ENCODE results near the gene CDC25C. TPM values are rescaled to one million over a fixed set of nuclear protein-coding genes. Genes with fewer than 3 reads are reported as not detected.

CDC25C gene
- total and polyA plus RNA-seq, 9 of the 15 experiments (the other 6 are each of a cell fraction or from before 2014, with no cell fraction given): 19.1 to 63.7 (median 31.9) TPM

DNA sequence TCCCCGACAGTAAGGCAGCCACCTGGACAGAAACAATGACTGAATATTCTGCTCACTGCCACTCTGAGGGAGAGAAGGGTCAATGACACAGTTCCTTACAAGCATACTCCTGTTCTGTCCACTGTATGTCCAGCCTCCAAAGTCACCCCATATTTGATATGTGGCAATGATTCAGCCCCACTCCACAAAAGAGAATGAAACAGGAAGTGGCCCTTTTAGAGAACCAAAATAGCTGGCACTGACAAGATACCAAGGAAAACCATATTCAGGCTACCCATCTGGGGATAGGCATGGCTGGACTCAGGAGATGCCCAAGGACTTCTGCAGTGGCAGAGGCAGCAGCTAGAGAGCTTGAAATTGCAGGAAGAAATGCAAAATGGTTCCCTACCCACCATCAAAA, 44.4 kb downstream of the CDC25C start:
- BruUV-seq (replicated peaks): no TSS peak
- Histone ChIP-seq H2AFZ (ENCODE audit: low read depth, low read length) (no peak overlapping the region), H3K4me1 (replicated peaks in 1 of 2; ENCODE audit: control insufficient read depth in 2 of 2, insufficient read depth in 2 of 2, low read length in 2 of 2) (no peaks in the 10 kb centered on the region), H3K9me3 (replicated peaks; ENCODE audit: control insufficient read depth, insufficient read depth, low read depth, low read length) (no peaks in the 10 kb centered on the region), H3K36me3 (ENCODE audit: control insufficient read depth, insufficient read depth, low read length) (peaks cover 36% of the 10 kb centered on the region; the same call in 2 of the 3 replicates), H3K4me3 (no peak overlapping the region), H3K9ac (ENCODE audit: insufficient read depth in 1 of 2, low read depth in 2 of 2, low read length in 2 of 2) (no peak overlapping the region), H3K27me3 (ENCODE audit: control insufficient read depth in 2 of 2, insufficient read depth in 2 of 2, low read length in 2 of 2) (no peaks in the 10 kb centered on the region), H3K27ac (ENCODE audit: extremely low read depth, low read depth, low read length) (no peak overlapping the region), H3K9me1 (ENCODE audit: control insufficient read depth, insufficient read depth, low read length) (no peaks in the 10 kb centered on the region), H3K4me2 (ENCODE audit: insufficient read depth, low read length) (no peak overlapping the region), H4K20me1 (replicated peaks; ENCODE audit: control insufficient read depth, insufficient read depth, low read length) (no peaks in the 10 kb centered on the region), H3K79me2 (ENCODE audit: control insufficient read depth, insufficient read depth, low read length) (no peaks in the 10 kb centered on the region)
- DNase-seq (ENCODE audit: extremely low read depth in 1 of 4, low spot score in 3 of 4) (no peak), FAIRE-seq (no peak), ATAC-seq (no peak)
- no peak for TF ChIP-seq PHF21A (IDR thresholded peaks at IDR 0.05; ENCODE audit: borderline replicate concordance, low read depth)
- peak; percentile 34; the same call in 1 of the 2 replicates for TF ChIP-seq SPI1 (IDR thresholded peaks at IDR 0.05; ENCODE audit: borderline replicate concordance, low read depth, low read length)
- intact Hi-C loops (cut with micrococcal nuclease): no loop called here
- in situ Hi-C loops (cut with MboI): no loop called here
- CTCF ChIA-PET (ENCODE audit: low intra/inter-chr PET ratio): no interaction called here
- POLR2A ChIA-PET: interaction anchor here (0.6 to 1.2 kb wide), 2 partner anchors 8 to 12 kb away, joined by 4 read pairs; no protein-coding TSS in a partner anchor
- WGBS (ENCODE audit: insufficient coverage, low coverage, missing lambda C conversion rate): 100% methylated on average over 1 of the region's 1 CpG

- no peaks in the 10 kb centered on the region for H3K27me3 ChIP-seq (ENCODE audit: control insufficient read depth in 2 of 2, insufficient read depth in 2 of 2, low read length in 2 of 2)
- no peaks in the 10 kb centered on the region for H3K9me3 ChIP-seq (replicated peaks; ENCODE audit: control insufficient read depth, insufficient read depth, low read depth, low read length)
- no TSS peak for BruUV-seq (replicated peaks)
- no peaks in the 10 kb centered on the region for H3K9me1 ChIP-seq (ENCODE audit: control insufficient read depth, insufficient read depth, low read length)
- WGBS (ENCODE audit: insufficient coverage, low coverage, missing lambda C conversion rate): 51% methylated on average over 6 of the region's 7 CpGs
- peak; percentile 81 for FAIRE-seq
- H2AFZ ChIP-seq (ENCODE audit: low read depth, low read length): no peak overlapping the region
- no peaks in the 10 kb centered on the region for H4K20me1 ChIP-seq (replicated peaks; ENCODE audit: control insufficient read depth, insufficient read depth, low read length)
- no peak overlapping the region for H3K4me2 ChIP-seq (ENCODE audit: insufficient read depth, low read length)
- no peaks in the 10 kb centered on the region for H3K79me2 ChIP-seq (ENCODE audit: control insufficient read depth, insufficient read depth, low read length)
- peak; percentile 94 for ATAC-seq
- H3K4me1 ChIP-seq (replicated peaks in 1 of 2; ENCODE audit: control insufficient read depth in 2 of 2, insufficient read depth in 2 of 2, low read length in 2 of 2): no peaks in the 10 kb centered on the region
- H3K9ac ChIP-seq (ENCODE audit: insufficient read depth in 1 of 2, low read depth in 2 of 2, low read length in 2 of 2): no peak overlapping the region
- no peak overlapping the region for H3K4me3 ChIP-seq
- CTCF ChIA-PET (ENCODE audit: low intra/inter-chr PET ratio): interaction anchor here (0.6 to 1.7 kb wide), 5 partner anchors 60 to 654 kb away, joined by 3 to 10 read pairs (median 4); partner anchors contain the start of gene KIF20A
- in situ Hi-C loops (cut with MboI) (loop anchor here (5.0 kb wide), 1 partner anchor 101 kb away; no protein-coding TSS in a partner anchor), intact Hi-C loops (cut with micrococcal nuclease) (loop anchor here (1.0 kb wide), 2 partner anchors 61 to 103 kb away; no protein-coding TSS in a partner anchor)
- H3K27ac ChIP-seq (ENCODE audit: extremely low read depth, low read depth, low read length): no peak overlapping the region
- H3K36me3 ChIP-seq (ENCODE audit: control insufficient read depth, insufficient read depth, low read length): peaks cover 31% of the 10 kb centered on the region; the same call in 2 of the 3 replicates
- POLR2A ChIA-PET: interaction anchor here (0.6 to 1.5 kb wide), 4 partner anchors 9 to 55 kb away, joined by 3 to 5 read pairs (median 4); partner anchors contain the start of gene FAM53C
- peak; percentile 41 to 58 (median 48) for DNase-seq (ENCODE audit: extremely low read depth in 1 of 4, low spot score in 3 of 4)
- no peak for TF ChIP-seq SMARCA4 (IDR thresholded peaks at IDR 0.05)
- TF ChIP-seq CC2D1A (IDR thresholded peaks at IDR 0.05): peak; percentile 33; the same call in 1 of the 2 replicates
- peak; percentile 92 for TF ChIP-seq PKNOX1 (IDR thresholded peaks at IDR 0.05)
- TF ChIP-seq JUNB (CRISPR knock-in tag; conservative IDR thresholded peaks at IDR 0.05): no peak
- peak; percentile 58 to 74 for TF ChIP-seq RAD21 (CRISPR knock-in tag; conservative IDR thresholded peaks at IDR 0.05 in 1 of 2, IDR thresholded peaks at IDR 0.05 in 1 of 2)
- TF ChIP-seq L3MBTL2 (IDR thresholded peaks at IDR 0.05): 0 out of 2 replicates have a peak, but pooled peaks have one; percentile 19
- TF ChIP-seq CBX2 (IDR thresholded peaks at IDR 0.05; ENCODE audit: insufficient read depth, low read length, poor library complexity, severe bottlenecking): no peak
- TF ChIP-seq, protein P1, sequence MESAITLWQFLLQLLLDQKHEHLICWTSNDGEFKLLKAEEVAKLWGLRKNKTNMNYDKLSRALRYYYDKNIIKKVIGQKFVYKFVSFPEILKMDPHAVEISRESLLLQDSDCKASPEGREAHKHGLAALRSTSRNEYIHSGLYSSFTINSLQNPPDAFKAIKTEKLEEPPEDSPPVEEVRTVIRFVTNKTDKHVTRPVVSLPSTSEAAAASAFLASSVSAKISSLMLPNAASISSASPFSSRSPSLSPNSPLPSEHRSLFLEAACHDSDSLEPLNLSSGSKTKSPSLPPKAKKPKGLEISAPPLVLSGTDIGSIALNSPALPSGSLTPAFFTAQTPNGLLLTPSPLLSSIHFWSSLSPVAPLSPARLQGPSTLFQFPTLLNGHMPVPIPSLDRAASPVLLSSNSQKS (CRISPR knock-in tag; IDR thresholded peaks at IDR 0.05): no peak
- TF ChIP-seq ELF2 (CRISPR knock-in tag; IDR thresholded peaks at IDR 0.05): no peak
- TF ChIP-seq STAG1 (CRISPR knock-in tag; IDR thresholded peaks at IDR 0.05; ENCODE audit: borderline replicate concordance): peak; percentile 26; the same call in 1 of the 2 replicates
These were observed 48.5 kb downstream of the CDC25C start for GRCh38 chr5:138282920-138283742.

Measured in K562 (cell line).